Natural killer cell (primary cell): ENCODE data around the gene NDC1. TPM values are rescaled to one million over a fixed set of nuclear protein-coding genes. Genes with fewer than 3 reads are reported as not detected.

ENCODE experiments used
- ATAC-seq, 3 donors: fragments of 150-1000 bp in 2 of 3; fragments of 200-7000 bp in 1 of 3; cut with Tn5 transposase; 1 replicate in 1 of 3; 2 replicates in 2 of 3; pipeline ENCODE4 v1.10.0; 2021; ENCODE audit warnings: mild to moderate bottlenecking in 2 of 3, moderate library complexity in 2 of 3
- DNase-seq, 2 donors: peaks; one replicate each; pipeline versions ENCODE4 v3.0.0 to v3.0.0-alpha.2; 2013 to 2021; ENCODE audit warnings: mixed read lengths in 1 of 2
- H3K27ac ChIP-seq: one replicate; pipeline ENCODE4 v1.5.1; 2013; ENCODE audit warnings: mild to moderate bottlenecking, low read length
- H3K27me3 ChIP-seq: one replicate; pipeline ENCODE4 v1.6.1; 2013; ENCODE audit warnings: low read length; ENCODE audit not compliant: control insufficient read depth, insufficient read depth
- H3K36me3 ChIP-seq: one replicate; pipeline ENCODE4 v1.6.1; 2013; ENCODE audit warnings: low read length; ENCODE audit not compliant: control insufficient read depth, insufficient read depth
- H3K4me1 ChIP-seq: one replicate; pipeline ENCODE4 v1.6.1; 2013; ENCODE audit warnings: low read length; ENCODE audit not compliant: control insufficient read depth, insufficient read depth
- H3K4me3 ChIP-seq: one replicate; pipeline ENCODE4 v1.5.1; 2013; ENCODE audit warnings: low read length
- H3K9me3 ChIP-seq: one replicate; pipeline ENCODE4 v1.6.1; 2013; ENCODE audit warnings: low read length; ENCODE audit not compliant: control insufficient read depth, insufficient read depth
- H3K27ac Mint-ChIP-seq, 2 donors: one replicate each; pipeline ENCODE4 v1.8.0; 2022; ENCODE audit warnings: mild to moderate bottlenecking in 2 of 2, mixed read lengths in 2 of 2, moderate library complexity in 1 of 2
- H3K27me3 Mint-ChIP-seq, 2 donors: one replicate each; pipeline ENCODE4 v1.8.0; 2022; ENCODE audit warnings: low read depth in 2 of 2, mixed read lengths in 2 of 2
- H3K36me3 Mint-ChIP-seq: one replicate; pipeline ENCODE4 v1.8.0; 2022; ENCODE audit warnings: mixed read lengths
- H3K4me1 Mint-ChIP-seq, 2 donors: one replicate each; pipeline ENCODE4 v1.8.0; 2022; ENCODE audit warnings: mixed read lengths in 2 of 2
- H3K4me3 Mint-ChIP-seq: one replicate; pipeline ENCODE4 v1.8.0; 2022; ENCODE audit warnings: mild to moderate bottlenecking, moderate library complexity, mixed read lengths
- H3K9me3 Mint-ChIP-seq, 2 donors: one replicate each; pipeline ENCODE4 v1.8.0; 2022; ENCODE audit warnings: mixed read lengths in 2 of 2
- WGBS: methylation state at CpG from one replicate; pipeline ENCODE4 v1.1.7; 2013; ENCODE audit warnings: missing lambda C conversion rate; ENCODE audit not compliant: insufficient coverage; 5-methylcytosine and 5-hydroxymethylcytosine counted together
- intact Hi-C: fragments of 100-400 bp; cut with micrococcal nuclease; formaldehyde crosslinking; loops from one replicate; pipeline ENCODE4 v1.14.2; 2022
- total RNA-seq, 4 donors: library from RNA; stranded (reverse); fragments of 120-200 nt in 1 of 4; gene quantifications; one replicate each; pipeline versions ENCODE4 v1.2.3 to v1.2.4, GENCODE V29; 2013 to 2022
- TF ChIP-seq, protein P1 (sequence below): fragments of 200-600 bp; IDR thresholded peaks from one replicate; pipeline ENCODE4 v1.8.0; 2022; ENCODE audit warnings: antibody characterized with exemption

NDC1 gene
- total RNA-seq, 3 donors from 2014 or later (not counting 1 experiment from before 2014, with no cell fraction given), result 4.3 to 6.3 (median 5.2) TPM

DNA sequence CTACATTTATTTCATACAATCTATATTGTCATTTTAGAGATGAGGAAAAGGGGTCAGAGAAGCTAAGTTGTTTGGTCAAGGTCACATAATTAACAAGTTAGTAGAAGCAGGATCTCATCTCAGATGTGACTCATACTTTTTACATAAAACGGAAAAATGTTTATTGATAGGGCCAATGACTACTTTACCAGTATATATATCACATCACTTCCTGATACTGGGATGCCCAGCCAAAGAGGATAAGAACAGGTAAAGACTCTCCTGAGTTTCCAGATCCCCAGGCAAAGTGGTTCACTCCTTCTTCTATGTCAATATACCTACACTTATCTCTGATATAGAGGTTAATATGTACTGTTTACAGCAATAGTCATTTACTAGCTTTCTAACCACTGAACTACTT, 30.5 kb upstream of the NDC1 start:
- Mint-ChIP-seq H3K9me3 (no peaks in the 10 kb centered on the region), H3K4me1 (no peaks in the 10 kb centered on the region), H3K27me3 (no peaks in the 10 kb centered on the region), H3K36me3 (peaks cover 18% of the 10 kb centered on the region), H3K4me3 (no peak overlapping the region), H3K27ac (peak overlapping the region in 1 of 2 donors; percentile 45)
- DNase-seq (no peak), ATAC-seq (no peak)
- Histone ChIP-seq H3K4me3 (no peak overlapping the region), H3K27me3 (no peaks in the 10 kb centered on the region), H3K36me3 (peaks cover 53% of the 10 kb centered on the region), H3K4me1 (no peaks in the 10 kb centered on the region), H3K9me3 (no peaks in the 10 kb centered on the region), H3K27ac (no peak overlapping the region)
- TF ChIP-seq, protein P1, sequence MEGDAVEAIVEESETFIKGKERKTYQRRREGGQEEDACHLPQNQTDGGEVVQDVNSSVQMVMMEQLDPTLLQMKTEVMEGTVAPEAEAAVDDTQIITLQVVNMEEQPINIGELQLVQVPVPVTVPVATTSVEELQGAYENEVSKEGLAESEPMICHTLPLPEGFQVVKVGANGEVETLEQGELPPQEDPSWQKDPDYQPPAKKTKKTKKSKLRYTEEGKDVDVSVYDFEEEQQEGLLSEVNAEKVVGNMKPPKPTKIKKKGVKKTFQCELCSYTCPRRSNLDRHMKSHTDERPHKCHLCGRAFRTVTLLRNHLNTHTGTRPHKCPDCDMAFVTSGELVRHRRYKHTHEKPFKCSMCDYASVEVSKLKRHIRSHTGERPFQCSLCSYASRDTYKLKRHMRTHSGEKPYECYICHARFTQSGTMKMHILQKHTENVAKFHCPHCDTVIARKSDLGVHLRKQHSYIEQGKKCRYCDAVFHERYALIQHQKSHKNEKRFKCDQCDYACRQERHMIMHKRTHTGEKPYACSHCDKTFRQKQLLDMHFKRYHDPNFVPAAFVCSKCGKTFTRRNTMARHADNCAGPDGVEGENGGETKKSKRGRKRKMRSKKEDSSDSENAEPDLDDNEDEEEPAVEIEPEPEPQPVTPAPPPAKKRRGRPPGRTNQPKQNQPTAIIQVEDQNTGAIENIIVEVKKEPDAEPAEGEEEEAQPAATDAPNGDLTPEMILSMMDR, result no peak
- intact Hi-C loops, result no loop called here
- WGBS, result 100% methylated on average over 1 of the region's 1 CpG

DNA sequence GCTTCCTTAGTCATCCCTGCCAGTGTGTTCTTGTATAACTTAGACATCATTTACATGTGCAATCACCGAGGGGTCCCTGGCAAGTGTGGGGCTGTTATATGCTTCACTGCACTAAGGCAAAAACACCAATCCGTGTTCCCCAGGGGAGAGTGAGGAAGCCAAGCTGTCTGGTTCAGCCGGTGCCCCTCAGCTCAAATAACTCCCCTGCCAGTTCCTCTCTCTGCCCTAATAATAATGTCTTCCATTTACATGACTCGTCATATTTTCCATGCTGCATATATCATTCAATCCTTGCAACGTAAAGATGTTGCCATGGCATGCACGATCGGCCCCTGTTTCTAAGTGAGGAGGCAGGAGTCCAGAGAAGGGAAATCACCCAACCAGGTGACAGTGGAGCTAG, 24.4 kb upstream of the NDC1 start:
- Mint-ChIP-seq H3K4me3 (no peak overlapping the region), H3K27ac (no peak overlapping the region), H3K9me3 (no peaks in the 10 kb centered on the region), H3K27me3 (no peaks in the 10 kb centered on the region), H3K4me1 (peaks cover 0 to 6% of the 10 kb centered on the region in 2 donors), H3K36me3 (peaks cover 7% of the 10 kb centered on the region)
- H3K27me3 ChIP-seq, result no peaks in the 10 kb centered on the region
- WGBS, result 59% methylated on average over 7 of the region's 7 CpGs
- H3K27ac ChIP-seq, result no peak overlapping the region
- ATAC-seq (no peak), DNase-seq (no peak)
- intact Hi-C loops, result no loop called here
- TF ChIP-seq, protein P1, result no peak
- no peak overlapping the region for H3K4me3 ChIP-seq
- H3K36me3 ChIP-seq, result peaks cover 31% of the 10 kb centered on the region
- H3K9me3 ChIP-seq, result no peaks in the 10 kb centered on the region
- no peaks in the 10 kb centered on the region for H3K4me1 ChIP-seq

GRCh38 chr1:53860967-53861411, 22.9 kb upstream of the NDC1 start:
- H3K36me3 Mint-ChIP-seq, result peaks cover 7% of the 10 kb centered on the region
- no peak overlapping the region for H3K4me3 Mint-ChIP-seq
- peak; percentile 61 to 76 (median 74) for ATAC-seq
- DNase-seq, result peak in 1 of 2 donors; percentile 81
- no peaks in the 10 kb centered on the region for H3K9me3 ChIP-seq
- peak overlapping the region in 1 of 2 donors; percentile 29 for H3K27ac Mint-ChIP-seq
- H3K27me3 ChIP-seq, result no peaks in the 10 kb centered on the region
- H3K4me1 Mint-ChIP-seq, result peaks cover 0 to 6% of the 10 kb centered on the region in 2 donors
- TF ChIP-seq, protein P1, result peak; percentile 78
- no peaks in the 10 kb centered on the region for H3K9me3 Mint-ChIP-seq
- intact Hi-C loops, result loop anchor here (1.0 kb wide), 1 partner anchor 98 kb away; no protein-coding TSS in a partner anchor
- H3K27me3 Mint-ChIP-seq, result no peaks in the 10 kb centered on the region
- H3K27ac ChIP-seq, result no peak overlapping the region
- H3K4me3 ChIP-seq, result no peak overlapping the region
- no peaks in the 10 kb centered on the region for H3K4me1 ChIP-seq
- H3K36me3 ChIP-seq, result peaks cover 35% of the 10 kb centered on the region
